Measurements from ENCODE around the gene FGD4.

The FGD4 gene

DNA sequence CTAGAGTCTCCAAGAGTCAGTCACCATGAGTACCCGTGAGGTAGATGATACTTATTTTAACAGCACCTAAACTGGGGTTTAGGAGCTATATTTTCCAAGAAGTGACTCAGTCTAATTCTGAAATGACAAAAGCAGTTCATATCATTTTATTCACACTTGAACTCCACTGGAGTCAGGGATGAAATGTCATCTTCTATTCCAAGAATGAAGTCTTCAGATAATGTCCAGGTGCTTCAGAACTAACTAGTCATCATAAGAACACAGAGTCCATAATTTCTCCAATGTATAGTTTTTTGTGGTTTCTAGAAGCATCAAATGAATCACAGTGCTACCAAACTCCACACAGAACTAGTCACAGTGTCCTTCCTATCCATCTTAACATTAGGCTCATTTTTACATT, 293.0 kb downstream of the FGD4 start:
- no peak for DNase-seq

DNA sequence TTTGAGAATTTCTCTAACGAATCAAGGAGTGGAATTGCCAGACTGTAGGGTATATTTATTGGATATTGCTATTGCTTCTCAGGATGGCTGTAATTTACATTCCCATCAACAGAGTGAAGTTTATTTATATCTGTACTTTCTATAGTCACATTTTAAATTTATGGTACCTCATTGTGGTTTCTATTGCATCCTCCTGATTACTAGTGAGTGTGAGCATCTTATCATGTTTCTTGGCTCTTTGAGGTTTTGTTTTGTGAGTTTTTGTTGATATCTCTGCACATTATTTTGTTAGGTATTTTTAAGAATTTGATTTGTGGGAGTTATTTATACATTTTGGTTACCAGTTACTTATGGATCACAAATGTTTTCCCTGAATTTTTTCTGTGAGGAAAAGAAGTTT, 293.7 kb downstream of the FGD4 start:
- DNase-seq = no peak
